HG02852 (cell line): ENCODE data around the gene EPAS1.

Source experiments
- ATAC-seq: cut with Tn5 transposase; IDR thresholded peaks from one replicate; pipeline ENCODE4 v1.9.1; 2021; ENCODE audit warnings: mild to moderate bottlenecking, moderate library complexity; ENCODE audit not compliant: unreplicated experiment

The EPAS1 gene

GRCh38 chr2:46360303-46360702 is 63.1 kb downstream of the EPAS1 start:
- no peak for ATAC-seq

GRCh38 chr2:46361920-46362666 is 64.9 kb downstream of the EPAS1 start:
- ATAC-seq, result no peak

DNA sequence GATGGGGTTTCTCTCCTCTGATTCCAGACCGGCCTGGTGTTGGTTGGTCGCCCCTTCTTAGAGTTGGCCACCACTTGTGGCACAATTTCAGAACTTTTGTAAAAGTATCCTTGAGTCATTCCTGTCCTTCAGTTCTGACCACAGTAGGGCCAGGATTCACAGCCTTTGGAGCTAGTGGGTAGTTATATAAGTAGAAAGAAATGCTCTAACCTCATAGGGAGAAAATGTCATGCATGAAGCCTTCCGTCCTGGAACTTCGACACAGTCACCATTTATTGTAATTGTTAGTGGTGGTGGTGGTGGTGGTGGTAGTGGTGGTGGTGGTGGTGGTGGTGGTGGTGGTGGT is 65.4 kb downstream of the EPAS1 start:
- ATAC-seq, result no peak

- ATAC-seq, result no peak
These were observed 66.4 kb downstream of the EPAS1 start for GRCh38 chr2:46363535-46364170.

DNA sequence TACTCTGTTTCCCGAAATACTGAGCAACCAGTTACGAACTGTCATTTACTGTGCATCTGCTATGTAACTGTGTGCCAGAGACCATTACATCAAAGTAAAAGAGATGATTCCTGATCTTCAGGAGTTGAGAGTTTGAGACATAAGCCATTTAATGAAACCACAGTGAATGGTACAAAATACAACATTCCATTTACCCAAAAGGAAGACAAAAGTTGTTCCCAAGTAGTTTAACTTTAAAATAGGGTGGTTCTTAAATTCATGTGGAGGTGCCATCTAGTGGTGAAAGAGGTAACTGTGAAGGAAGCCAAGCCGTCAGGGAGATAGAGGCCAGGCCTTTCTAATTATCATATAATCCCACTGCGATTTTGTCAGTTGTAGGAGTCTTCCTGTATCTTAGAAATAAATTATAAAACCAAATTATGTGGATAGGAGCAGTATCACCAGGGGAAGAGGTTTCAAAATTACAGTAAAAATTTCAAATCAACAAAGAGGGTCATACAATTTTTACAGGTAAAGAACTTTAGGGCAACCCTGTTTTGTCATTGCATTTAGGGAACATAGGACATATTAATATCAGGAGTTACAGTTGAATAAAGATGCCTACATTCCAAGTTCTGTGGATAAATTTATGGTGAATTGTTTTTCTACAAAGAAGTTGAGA is 67.7 kb downstream of the EPAS1 start:
- no peak for ATAC-seq

GRCh38 chr2:46365913-46366667 is 68.9 kb downstream of the EPAS1 start:
- ATAC-seq, result no peak

DNA sequence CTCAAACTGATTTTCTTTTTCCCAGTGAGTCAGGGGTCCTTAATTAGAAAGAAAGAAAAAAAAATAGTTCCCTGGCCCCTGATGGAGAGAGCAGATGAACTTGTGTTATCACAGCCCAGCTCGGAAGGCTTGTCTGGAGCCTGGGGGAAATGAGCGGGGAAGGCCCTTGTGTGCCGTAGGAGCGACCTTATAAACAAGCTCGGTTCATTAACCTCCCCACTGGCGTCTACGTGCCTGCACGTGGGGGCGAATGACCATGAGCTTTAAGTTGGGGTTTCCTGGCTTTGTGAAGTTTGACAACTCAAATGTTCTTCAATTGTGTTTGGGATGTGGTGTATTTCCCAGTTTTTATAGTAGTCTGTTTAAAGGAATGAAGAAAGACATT is 69.5 kb downstream of the EPAS1 start:
- no peak for ATAC-seq

- ATAC-seq, result no peak
These were observed 70.1 kb downstream of the EPAS1 start for GRCh38 chr2:46367286-46367685.

DNA sequence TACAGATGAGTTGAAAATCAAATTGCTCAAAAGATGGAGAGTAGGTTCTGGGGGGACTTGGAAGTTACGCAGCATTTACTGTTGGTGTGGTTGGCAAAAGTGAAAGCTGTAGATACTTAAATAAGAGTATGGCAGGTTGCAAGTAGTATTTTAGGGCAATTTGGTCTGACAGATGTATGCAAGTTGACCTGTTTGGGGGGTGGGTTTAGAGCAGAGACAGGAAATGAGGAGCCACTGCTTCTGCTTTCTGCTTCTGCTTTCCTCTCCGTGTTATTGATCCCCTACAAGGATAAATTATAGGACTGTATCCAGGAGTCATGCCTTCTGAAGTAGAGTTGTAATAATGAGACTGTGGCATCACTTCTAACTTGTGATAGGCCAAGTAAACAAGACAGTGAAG is 71.2 kb downstream of the EPAS1 start:
- no peak for ATAC-seq

DNA sequence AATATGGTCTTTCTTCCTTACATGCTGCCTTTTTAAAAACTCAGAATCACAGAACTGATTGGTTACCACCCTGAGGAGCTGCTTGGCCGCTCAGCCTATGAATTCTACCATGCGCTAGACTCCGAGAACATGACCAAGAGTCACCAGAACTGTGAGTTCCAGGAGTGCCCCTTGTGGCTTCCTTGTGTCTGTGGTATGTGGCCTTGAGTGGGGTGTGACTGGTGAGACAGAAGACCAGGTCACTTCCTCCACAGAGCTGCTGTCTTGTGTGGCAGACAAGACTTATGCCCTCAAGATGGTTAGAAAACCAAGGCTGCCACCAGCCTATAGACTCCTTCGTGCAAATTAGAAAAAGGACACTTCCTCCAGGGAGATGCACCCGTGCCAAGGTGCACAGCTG is 72.6 kb downstream of the EPAS1 start:
- ATAC-seq, result no peak

GRCh38 chr2:46371854-46372253 is 74.6 kb downstream of the EPAS1 start:
- ATAC-seq, result no peak

- ATAC-seq, result no peak
These were observed 75.3 kb downstream of the EPAS1 start for GRCh38 chr2:46372475-46372874.

DNA sequence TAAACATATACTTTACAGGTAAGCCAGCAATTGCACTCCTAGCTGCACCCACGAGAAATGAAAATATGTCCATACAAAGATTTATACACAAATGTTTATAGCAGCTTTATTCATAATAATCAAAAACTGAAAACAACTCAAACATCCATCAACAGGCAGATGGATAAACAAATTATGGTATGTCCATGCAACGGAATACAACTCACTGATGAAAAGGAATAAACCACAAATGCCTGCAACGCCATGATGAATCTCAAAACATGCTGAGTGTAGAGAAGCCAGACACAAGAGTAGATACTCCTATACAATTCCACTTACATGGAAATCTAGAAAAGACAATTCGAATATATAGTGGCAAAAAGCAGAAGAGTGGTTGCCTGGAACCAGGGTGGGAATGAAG is 76.0 kb downstream of the EPAS1 start:
- ATAC-seq, result no peak

DNA sequence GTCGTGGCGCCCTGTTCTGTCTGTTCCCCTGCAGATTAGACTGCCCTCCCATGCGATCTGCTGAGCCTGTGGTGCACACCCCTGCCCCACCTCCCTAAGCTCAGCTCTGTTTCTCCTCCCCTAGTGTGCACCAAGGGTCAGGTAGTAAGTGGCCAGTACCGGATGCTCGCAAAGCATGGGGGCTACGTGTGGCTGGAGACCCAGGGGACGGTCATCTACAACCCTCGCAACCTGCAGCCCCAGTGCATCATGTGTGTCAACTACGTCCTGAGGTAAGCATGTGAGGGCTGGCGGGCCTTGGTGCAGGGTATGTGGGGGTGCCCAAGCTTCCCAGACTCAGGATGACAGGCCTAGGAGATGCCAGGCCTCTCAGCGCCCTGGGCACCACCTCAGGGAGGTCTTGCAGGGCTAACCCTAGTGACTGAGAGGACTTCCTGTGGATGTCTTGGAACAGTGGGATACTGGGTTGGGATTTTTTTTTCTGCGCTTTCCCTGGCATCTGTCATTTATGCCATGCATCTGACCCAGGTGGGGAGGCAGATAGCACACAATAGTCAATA is 78.4 kb downstream of the EPAS1 start:
- ATAC-seq, result no peak

DNA sequence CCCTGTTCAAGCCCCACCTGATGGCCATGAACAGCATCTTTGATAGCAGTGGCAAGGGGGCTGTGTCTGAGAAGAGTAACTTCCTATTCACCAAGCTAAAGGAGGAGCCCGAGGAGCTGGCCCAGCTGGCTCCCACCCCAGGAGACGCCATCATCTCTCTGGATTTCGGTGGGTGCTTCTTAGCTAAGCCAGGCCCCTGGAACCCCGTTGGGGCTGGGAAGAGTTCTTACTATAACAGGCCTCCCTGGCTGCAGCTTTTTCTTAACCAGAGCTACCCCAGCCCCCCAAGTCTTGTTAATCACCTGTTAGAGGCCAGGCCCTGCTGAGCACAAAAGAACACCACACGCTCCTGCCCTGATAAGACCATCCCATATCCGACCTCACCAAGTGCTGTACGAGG is 79.4 kb downstream of the EPAS1 start:
- ATAC-seq, result no peak

GRCh38 chr2:46377101-46377581 is 79.9 kb downstream of the EPAS1 start:
- no peak for ATAC-seq

DNA sequence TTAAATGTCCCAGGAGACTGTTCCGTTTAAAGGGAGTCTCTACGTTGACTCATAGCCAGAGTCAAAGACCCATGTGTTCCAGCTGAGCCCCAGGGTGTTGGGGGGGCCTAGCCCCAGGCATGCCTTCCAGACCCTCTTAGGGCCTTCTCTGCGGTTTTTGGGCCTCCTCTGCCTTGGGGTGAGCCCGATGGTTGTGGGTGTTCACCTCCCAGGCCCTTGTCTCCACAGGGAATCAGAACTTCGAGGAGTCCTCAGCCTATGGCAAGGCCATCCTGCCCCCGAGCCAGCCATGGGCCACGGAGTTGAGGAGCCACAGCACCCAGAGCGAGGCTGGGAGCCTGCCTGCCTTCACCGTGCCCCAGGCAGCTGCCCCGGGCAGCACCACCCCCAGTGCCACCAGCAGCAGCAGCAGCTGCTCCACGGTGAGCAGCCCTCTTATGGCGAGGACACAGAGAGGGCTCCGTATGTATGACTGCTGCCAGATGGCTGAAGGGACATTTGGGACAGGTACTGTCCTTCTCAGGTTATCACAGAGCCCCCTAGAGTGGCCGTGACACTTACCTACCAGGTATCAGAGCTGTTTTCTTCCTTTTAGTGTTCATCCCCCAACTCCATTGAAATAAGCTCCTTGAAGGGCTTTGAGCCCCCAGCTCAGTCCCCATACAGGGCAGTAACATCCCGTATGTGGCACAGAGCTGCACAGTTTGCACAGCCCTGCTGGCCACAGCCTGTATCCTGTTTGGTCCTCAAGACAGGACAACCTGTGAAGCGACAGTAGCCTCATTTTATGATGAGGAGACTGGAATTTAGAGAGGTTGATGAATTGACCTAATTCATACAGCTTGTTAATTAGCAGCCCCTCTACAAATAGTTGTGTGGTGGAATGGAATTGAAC is 80.7 kb downstream of the EPAS1 start:
- ATAC-seq, result no peak

DNA sequence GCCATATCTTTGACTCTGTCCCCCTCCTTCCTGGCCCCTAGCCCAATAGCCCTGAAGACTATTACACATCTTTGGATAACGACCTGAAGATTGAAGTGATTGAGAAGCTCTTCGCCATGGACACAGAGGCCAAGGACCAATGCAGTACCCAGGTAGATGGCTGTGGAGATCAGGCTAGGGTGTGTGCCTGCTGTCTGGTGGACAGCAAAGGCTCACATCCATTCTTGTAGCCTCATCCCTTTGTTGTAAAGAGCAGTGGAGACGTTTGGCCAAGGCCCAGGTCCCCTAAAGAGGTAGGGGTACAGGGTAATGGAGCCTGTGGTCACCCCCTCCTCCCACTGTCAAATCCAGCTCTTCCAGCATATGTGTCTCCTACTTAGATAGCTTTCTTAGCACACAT is 81.4 kb downstream of the EPAS1 start:
- no peak for ATAC-seq

DNA sequence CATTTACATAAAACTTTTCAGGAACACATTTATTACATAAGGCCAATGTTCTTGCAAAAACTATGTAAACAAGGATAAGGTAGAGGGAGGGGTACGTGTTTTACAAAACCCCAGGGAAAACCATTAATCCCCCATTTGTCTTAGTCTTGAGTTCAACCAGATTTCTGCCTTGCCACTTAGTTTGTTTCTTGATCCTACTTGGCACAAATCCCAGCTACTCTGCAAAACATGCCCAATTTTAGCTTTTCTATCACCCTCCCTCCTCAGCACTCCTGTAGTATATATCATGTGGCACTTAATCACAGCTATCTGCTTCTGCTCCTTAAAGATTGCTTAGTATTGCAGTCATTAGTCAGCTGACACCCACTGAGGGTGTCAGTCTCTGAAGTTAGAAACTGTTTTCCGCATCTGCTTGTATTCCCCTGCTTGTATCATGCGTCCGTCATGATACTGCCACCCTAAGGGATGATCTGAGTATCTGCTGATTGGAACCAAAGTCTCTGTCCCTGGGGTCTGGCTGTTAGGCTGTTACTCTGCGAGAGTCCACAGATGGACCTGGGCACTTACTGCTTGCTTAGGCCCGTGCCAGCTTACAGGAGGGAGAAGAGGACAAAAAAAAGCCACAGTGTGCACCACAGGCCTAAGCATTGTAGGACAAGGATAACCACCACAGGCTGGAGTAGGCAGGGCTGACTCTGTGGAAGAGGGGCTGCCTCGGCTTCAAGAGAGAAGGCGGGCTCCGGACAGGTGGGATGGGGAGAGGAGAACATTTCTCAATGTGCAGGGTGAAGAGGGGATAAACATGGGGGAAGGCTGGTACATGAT is 82.2 kb downstream of the EPAS1 start:
- no peak for ATAC-seq
